ENCODE results near the gene KLHL3.

Gene KLHL3

DNA sequence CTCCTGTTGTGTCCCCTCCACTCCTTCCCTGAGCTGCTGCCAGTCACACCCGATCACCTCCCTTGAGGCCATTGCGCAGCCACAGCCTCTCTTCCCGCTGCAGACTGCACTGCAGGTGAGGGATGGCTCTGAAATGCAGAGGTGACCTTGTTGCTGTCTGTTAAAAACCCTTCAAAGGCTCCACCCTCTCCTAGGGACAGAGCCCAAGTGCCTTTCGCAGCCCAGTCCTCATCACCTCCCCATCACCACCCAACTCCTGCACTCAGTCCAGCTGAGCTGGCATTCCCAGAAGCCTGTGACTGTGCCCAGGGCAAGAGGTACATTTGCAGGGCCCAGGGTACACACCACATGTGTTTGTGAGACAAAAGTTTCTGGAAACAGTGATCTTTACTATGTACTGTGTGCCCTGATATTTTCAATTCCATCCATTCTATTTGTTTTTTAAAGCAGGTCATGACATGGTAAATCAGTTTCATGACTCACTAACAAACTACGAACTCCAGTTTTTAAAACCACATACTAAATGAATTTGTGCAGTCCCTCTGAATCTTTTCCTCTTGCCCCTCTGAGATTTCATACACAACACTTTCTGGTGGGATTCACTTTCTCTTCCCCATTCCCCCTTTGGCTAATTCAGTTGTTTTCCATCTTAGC, 163.7 kb downstream of the KLHL3 start:
- DNase-seq, result no peak

GRCh38 chr5:137570070-137570469, 165.8 kb downstream of the KLHL3 start:
- DNase-seq, result no peak

Measured in activated CD4-positive, alpha-beta T cell treated with anti-CD3 and anti-CD28 coated beads, Interleukin-2, amount 50 U/mL, for 48 hours (primary cell).